HG02870 (cell line): ENCODE measurements around the gene MAP3K6.

Experiments
- ATAC-seq: cut with Tn5 transposase; IDR thresholded peaks from one replicate; pipeline ENCODE4 v1.9.1; 2021; ENCODE audit warnings: mild to moderate bottlenecking, moderate library complexity; ENCODE audit not compliant: unreplicated experiment

MAP3K6 gene

DNA sequence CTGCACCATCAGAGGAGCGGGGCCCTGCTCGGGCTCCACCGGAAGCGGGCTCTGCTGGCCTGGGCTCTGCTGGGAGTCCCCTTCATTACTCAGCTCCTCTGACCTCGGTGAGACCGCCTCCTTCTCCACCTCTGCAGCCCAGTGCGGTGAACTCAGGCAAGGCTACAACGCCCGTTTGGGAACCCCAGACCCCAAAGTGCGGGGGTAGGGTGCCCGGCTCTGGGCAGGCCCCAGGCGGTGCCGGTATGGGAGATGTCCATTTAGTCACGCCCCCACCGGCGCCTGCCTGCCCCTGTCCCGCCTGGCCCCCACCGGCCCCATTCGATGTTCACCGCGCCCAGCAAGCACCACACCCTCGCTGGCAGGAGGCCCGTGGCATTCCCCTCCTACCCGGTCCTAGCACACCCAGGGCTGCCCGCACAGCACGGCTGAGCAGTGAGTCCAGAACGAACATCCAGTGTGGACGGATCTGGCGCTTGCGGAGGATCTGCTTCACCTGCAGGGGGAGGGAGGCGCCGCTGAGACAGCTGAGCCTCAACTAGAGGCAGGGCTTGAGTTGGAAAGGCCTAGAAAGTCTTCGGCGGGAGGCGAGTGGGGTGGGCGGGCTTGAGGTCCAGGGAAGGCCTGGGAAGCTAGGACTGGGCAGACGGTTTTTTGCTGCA is 10.0 kb downstream of the MAP3K6 start:
- ATAC-seq, result no peak

GRCh38 chr1:27356277-27356618 is 10.5 kb downstream of the MAP3K6 start:
- ATAC-seq, result no peak

- no peak for ATAC-seq
Observed at GRCh38 chr1:27355683-27356082, 11.1 kb downstream of the MAP3K6 start.

GRCh38 chr1:27353629-27354028 is 13.1 kb downstream of the MAP3K6 start:
- ATAC-seq, result no peak

DNA sequence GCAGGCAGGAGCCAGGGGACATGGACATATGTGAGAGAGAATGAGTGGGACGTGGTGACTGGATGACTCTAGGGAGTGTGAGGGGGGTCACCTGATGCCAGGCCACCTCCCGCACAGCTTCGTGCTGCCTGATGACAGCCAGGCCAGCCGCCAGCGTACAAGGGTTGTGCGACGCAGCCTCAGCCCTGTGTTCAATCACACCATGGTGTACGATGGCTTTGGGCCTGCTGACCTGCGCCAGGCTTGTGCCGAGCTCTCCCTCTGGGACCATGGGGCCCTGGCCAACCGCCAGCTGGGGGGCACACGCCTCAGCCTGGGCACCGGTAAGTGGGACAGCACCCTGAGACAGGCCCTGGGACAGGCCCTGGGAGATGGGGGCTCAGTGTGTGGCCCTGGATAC is 13.6 kb downstream of the MAP3K6 start:
- ATAC-seq, result no peak

DNA sequence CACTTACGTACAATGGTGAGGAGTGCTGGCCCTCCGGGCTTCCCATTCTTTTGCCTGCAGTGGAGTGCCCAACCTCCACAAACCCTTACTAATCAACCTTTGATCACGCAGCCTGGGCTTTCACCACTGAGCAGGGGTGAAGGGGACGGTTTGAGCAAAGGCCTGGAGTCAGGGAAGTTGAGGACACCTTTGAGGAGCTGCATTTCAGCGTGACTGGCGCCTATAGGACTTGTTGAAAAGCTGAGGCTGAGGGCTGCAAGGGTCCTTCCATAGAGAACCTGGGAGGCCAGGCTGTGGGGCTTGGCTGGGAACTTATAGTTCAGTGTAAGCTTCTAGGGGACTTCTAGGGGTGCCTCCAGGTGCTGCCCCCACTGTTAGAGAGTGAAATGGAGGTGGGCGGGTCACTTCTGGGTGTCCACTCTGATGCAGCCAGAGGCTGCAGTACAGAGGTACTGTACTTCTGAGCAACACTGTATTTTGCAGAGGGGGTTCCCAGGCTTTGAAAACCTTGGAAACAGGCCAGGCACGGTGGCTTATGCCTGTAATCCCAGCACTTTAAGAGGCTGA is 15.1 kb downstream of the MAP3K6 start:
- ATAC-seq, result no peak

- ATAC-seq, result no peak
Observed at GRCh38 chr1:27350663-27351540, 15.9 kb downstream of the MAP3K6 start.

- no peak for ATAC-seq
Observed at GRCh38 chr1:27349784-27350662, 16.7 kb downstream of the MAP3K6 start.

DNA sequence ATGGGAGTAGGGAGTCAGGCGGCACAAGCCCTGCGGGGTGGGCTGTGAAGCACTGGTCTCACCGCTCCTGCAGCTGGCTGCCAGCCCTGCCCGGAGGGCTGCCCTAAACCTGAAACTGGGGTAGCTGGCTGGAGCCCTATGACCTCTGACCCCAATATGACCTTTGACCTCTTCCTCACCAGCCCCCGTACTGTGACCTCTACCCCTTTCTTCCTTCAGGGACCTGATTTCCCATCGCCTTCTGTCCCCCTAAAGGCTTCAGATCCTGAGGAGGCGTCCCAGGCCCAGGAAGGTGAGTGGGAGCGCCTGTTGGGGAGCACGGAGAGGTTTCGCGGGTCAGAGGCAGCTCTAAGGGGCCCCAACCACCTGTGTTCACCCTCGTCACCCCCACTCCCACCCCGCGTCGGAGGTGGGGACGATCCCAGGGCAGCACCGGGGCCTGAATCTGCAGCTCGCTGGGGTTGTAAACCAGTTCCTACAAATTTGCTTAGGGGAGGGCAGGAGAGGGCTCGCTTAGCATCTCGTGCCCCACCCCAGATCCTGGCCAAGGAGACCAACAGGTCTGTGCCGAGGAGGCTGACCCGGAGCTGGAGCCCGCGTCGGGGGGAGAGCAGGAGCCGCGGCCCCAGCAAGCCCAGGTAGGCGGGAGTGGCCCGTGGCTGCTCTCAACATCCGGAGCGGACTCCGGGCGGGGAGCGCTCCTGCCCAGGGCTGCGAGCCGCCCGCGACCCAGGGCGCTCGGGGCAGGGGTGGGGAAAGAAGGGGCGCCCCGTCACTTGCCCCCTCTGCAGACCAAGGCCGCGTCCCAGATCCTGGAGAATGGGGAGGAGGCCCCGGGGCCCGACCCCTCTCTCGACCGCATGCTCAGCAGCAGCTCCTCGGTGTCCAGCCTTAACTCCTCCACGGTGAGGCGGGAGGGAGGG is 17.6 kb downstream of the MAP3K6 start:
- ATAC-seq, result no peak

DNA sequence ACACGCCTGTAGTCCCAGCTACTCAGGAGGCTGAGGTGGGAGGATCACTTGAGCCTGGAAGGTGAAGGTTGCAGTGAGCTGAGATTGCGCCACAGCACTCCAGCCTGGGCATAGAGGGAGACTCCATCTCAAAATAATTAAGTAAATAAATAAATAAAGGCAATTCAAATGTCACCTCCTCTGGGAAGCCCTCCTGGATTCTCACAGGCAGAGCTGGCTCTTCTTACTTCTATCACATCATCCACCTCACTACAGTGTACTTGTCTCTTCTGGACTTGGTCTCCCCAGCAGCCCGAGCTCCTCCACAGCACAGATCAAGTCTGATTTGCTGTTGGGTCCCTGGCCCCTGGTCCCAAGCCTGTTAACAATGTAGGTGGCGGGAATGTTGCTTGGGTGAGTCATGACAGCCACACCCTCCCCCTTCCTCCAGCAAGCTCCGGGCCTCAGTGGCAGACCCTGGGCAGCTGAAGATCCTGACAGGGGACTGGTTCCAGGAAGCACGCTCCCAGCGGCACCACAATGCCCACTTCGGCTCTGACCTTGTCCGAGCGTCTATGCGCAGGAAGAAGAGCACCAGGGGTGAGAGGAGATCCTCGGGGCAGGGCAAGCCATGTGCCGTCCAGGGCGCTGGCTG is 19.7 kb downstream of the MAP3K6 start:
- no peak for ATAC-seq

DNA sequence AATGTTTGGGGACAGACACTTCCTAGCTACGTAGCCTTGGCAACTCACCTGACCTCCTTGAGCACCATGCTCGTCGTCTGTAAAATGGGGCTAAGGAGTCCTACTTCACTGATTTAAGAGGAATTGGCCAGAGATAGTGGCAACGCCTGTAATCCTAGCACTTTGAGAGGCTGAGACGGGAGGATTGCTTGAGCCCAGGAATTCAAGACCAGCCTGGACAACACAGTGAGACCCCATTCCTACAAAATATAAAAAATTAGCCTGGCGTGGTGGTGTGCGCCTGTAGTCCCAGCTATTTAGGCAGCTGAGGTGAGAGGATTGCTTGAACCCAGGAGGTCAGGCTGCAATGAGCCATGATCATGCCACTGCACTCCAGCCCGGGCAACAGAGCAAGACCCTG is 20.4 kb downstream of the MAP3K6 start:
- ATAC-seq, result no peak

- ATAC-seq, result no peak
Observed at GRCh38 chr1:27345272-27345671, 21.5 kb downstream of the MAP3K6 start.

GRCh38 chr1:27343639-27344025 is 23.1 kb downstream of the MAP3K6 start:
- ATAC-seq, result no peak

DNA sequence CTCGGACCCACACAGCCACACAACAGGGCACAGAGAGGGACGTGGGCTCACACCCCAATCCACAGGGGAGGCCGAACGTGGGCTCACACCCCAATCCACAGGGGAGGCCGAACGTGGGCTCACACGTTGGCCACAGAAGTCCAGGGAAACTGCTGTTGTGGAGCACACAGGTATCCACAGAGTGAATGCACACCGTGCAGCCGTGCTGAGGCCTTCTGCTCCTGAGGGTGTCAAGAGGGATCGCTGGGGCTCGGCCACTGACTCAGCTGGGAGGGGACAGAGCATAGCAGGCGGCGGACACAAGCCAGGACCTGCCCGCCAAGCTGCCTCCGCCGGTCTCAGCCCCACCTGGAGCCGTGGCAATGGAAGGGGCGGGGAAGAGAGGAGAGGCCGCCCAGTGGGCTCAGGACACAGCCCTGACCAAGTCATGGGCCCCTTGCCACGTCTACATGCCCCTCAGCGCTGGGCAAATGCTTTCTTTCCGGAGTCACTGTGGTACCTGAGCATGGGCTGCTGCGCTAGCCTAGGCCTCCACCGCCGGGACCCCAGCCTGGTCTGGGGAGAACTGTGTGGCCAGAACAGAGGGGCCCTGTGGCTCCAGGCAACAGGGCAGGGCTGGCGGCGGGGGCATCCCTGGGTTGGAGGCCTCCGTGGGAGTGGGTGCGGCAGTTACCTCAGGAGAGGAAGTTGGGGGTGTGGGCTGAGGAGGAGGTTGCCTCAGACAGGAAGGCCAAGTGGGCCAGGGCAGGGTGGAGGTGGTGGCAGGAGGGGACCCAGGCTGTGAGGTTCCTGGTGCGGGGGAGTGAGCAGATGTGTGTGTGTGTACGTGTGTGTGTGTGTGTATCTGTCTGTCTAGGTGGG is 23.8 kb downstream of the MAP3K6 start:
- ATAC-seq, result no peak

DNA sequence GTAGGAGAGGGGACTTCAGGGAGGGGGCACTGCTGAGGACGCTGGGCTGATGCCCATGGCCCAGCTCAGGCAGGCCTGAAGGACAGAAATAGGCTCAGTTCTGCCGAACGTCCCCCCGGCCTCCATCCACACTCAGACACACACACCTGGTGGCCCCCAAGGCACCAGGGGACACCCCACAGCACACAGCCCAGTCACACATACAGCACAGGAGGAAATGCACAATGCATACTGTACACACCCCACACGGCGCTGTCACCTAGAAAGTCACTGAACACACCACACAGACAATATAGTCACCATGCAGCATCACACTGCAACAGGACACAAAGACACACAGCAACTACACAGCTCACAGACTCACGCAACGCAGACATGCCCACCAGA is 24.4 kb downstream of the MAP3K6 start:
- no peak for ATAC-seq

DNA sequence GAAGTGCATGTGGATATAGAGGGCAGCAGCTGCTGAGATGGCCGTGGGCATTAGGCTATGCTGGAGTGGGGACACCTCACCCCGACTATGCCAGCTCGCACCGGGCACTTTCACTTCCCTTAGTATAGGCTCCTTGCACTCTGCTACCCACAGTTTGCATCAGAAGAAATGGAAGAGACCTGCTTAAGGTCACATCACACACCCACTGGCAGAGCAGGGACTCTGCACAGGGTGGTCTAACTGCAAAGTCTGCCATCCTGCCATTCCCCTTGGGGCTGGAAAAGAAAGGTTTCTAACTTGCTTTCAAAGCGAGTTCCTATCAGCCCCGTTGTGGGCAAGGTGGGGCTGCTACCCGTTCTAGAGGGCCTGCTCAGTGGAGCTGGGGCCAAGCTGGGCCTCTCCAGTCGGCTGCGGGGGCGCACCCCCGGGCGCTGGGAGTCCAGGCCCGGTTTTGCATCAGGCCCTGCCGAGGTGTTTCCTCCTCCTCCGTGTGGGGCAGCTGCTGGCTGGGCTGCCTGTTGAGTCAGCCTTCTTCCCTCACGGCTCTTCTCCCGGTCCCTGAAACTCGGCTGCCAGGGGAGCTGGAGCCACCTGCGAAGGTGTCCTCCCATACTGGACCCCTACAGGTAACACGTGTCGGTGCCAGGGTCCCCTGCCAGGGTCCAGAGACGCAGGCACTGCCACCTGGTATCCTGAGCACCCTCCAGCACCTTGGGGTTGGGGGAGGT is 25.1 kb downstream of the MAP3K6 start, which contains the start of gene SYTL1:
Gene SYTL1, plus strand, starts transcription at position 498 of the 728 bp plus-strand sequence. CDS start 3,313 bp downstream, outside the sequence.
- ATAC-seq, result no peak

DNA sequence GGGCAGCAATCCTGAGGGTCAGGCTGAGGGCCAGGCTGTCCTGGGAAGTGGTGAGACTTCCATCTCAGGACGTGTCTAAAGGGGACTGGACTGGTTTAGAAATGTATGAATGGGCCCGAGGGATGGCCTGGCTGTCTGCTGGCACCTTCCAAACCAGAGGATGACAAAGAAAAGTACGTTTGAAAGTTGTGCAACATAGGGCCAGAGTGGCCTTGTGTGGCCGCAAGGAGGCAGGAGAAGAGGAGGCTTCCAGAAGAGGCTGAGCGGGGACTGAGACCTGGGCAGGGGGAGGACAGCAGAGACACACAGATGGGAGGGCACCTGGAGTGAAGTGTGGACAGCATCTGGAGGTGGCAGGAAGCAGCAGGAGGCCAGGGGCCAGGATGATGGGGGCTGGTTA is 27.5 kb downstream of the MAP3K6 start:
- ATAC-seq, result no peak

DNA sequence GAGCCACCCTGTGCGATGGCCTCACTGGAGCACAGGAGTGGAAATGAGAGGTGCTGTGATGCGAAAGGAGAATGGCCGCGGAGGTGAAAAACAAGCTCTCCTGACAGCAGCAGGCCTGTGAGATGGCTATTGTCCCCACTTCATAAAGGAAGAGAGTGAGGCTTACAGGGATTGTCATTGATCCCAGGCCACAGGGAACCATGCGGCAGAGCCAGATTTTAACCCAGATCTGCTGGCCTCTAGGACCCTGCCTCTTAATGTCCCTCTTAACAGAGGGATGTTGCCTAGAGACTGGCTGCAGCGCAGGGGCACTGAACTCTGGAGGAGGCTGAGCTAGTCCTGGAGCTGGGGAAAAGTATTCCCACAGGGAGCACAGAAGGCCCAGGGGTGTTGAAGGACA is 28.0 kb downstream of the MAP3K6 start:
- no peak for ATAC-seq
